ENCODE data around the gene EPHB2. TPM values are rescaled to one million over a fixed set of nuclear protein-coding genes. Genes with fewer than 3 reads are reported as not detected.
A peak's percentile ranks its signal among the peaks of the same experiment; 100 is the strongest.

EPHB2 gene
- total RNA-seq, 1 experiment from 2014 or later, result 0.45 TPM

DNA sequence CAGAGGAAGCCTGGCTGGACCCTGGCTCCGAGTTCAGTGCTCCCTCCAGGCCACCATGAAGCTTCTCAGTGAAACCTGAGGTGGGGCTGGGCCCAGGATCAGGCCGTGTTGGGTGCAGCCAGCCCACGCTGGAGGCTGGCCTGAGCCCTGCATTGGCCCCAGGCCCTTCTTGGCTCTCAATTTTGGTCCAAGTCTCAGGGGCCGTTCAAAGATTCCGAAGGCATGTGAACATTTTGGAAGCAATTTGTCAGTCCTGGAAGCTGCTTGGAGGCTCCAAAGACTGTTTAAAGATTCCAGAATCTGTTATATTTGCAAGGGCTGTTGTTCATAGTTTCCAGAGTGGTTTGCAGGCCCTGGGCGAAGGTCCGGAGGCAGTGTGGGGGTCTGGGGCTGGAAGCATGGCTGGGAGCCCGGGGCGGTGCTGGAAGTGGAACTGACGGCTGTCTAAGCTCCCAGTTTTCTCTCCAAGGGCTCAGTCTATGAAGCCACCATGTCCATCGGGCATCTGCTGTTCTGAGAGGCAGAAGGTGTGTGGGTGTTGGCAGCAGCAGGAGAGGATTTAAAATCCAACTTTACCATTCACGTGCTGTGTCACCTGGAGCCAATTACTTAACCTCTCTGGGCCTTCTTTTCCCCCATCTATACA is 104.9 kb downstream of the EPHB2 start:
- Histone ChIP-seq H3K9me3 (ENCODE audit: low read length) (no peaks in the 10 kb centered on the region), H3K4me2 (ENCODE audit: low read depth, low read length, poor library complexity, severe bottlenecking) (peak overlapping the region; percentile 13), H3K4me3 (ENCODE audit: low read length) (no peak overlapping the region), H3K9ac (ENCODE audit: low read length) (peak overlapping the region; percentile 46), H2AFZ (ENCODE audit: low read length) (no peak overlapping the region), H3K9me2 (replicated peaks; ENCODE audit: insufficient read depth, low read length) (no peaks in the 10 kb centered on the region), H3K4me1 (ENCODE audit: low read length) (peaks cover 72% of the 10 kb centered on the region), H4K20me1 (ENCODE audit: insufficient read depth, low read depth, low read length) (no peaks in the 10 kb centered on the region), H3K36me3 (ENCODE audit: insufficient read depth, low read length) (no peaks in the 10 kb centered on the region), H3K27ac (ENCODE audit: low read length) (peak overlapping the region; percentile 60; the same call in 1 of the 2 replicates), H3K27me3 (ENCODE audit: low read length) (no peaks in the 10 kb centered on the region), H3K79me2 (ENCODE audit: low read length) (no peaks in the 10 kb centered on the region)
- no peak for DNase-seq

DNA sequence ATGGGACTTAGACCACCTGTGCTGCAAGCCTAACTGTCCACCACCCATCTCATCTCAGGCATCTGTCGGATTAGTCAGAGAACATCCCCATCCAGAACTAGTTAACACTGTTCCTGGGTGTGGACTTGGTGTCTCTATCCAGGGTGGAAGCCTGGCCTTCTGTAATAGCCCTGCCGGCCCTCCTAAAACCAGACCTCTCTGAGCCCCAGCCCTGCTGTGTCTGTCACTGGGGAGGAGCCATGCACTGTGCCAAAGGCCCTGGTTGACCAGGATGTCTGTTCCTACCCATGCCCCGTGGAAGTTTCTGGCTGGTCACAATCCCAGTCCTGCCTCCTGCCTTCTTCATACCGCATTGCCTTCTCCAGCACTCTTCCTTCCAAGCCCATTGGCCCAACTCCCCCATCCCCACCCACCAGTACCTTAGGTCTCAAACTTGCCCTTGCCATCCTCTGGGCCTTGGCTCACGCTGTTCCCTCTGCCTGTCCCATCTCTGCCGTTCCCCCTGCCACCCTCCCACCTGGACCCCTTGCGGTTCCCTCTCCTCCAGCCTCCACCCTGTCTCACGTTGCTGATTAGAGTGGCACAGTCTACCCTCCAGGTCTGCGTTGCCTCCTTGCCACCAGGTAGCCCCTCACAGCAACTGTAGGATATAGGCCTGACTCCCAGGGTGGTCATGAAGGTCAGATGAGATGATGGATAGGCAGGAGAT is 105.6 kb downstream of the EPHB2 start:
- Histone ChIP-seq H3K9me2 (replicated peaks; ENCODE audit: insufficient read depth, low read length) (no peaks in the 10 kb centered on the region), H3K4me1 (ENCODE audit: low read length) (peaks cover 66% of the 10 kb centered on the region), H3K9ac (ENCODE audit: low read length) (peak overlapping the region; percentile 25; the same call in 1 of the 2 replicates), H2AFZ (ENCODE audit: low read length) (no peak overlapping the region), H3K79me2 (ENCODE audit: low read length) (no peaks in the 10 kb centered on the region), H3K9me3 (ENCODE audit: low read length) (no peaks in the 10 kb centered on the region), H4K20me1 (ENCODE audit: insufficient read depth, low read depth, low read length) (no peaks in the 10 kb centered on the region), H3K36me3 (ENCODE audit: insufficient read depth, low read length) (no peaks in the 10 kb centered on the region), H3K4me2 (ENCODE audit: low read depth, low read length, poor library complexity, severe bottlenecking) (no peak overlapping the region), H3K27ac (ENCODE audit: low read length) (no peak overlapping the region), H3K4me3 (ENCODE audit: low read length) (no peak overlapping the region), H3K27me3 (ENCODE audit: low read length) (no peaks in the 10 kb centered on the region)
- no peak for DNase-seq

DNA sequence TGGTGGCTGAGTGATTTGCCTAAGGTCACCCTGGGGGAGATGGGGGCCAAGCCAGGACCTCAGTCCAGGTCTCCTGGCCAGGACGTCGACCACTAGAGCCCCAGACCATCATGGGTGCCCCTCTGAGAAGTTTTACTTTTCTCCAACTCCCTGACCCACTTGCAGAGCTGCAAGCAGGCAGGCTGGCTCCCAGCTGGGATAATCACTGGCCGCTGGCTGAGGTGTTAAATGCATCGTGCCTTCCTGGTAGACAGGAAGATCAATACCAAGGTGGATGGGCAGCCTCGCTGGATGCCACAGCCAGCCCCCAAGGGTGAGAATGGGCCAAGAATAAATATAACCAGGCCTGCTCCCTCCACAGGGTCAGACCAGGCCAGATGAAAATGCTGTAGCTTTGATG is 106.2 kb downstream of the EPHB2 start:
- H3K9me2 ChIP-seq (replicated peaks; ENCODE audit: insufficient read depth, low read length), result no peaks in the 10 kb centered on the region
- H3K4me2 ChIP-seq (ENCODE audit: low read depth, low read length, poor library complexity, severe bottlenecking), result no peak overlapping the region
- no peaks in the 10 kb centered on the region for H3K79me2 ChIP-seq (ENCODE audit: low read length)
- no peaks in the 10 kb centered on the region for H3K27me3 ChIP-seq (ENCODE audit: low read length)
- no peak for DNase-seq
- peak overlapping the region; percentile 25; the same call in 1 of the 2 replicates for H3K9ac ChIP-seq (ENCODE audit: low read length)
- no peak overlapping the region for H3K4me3 ChIP-seq (ENCODE audit: low read length)
- no peak overlapping the region for H2AFZ ChIP-seq (ENCODE audit: low read length)
- no peaks in the 10 kb centered on the region for H4K20me1 ChIP-seq (ENCODE audit: insufficient read depth, low read depth, low read length)
- H3K9me3 ChIP-seq (ENCODE audit: low read length), result no peaks in the 10 kb centered on the region
- no peak overlapping the region for H3K27ac ChIP-seq (ENCODE audit: low read length)
- H3K4me1 ChIP-seq (ENCODE audit: low read length), result peaks cover 65% of the 10 kb centered on the region
- no peaks in the 10 kb centered on the region for H3K36me3 ChIP-seq (ENCODE audit: insufficient read depth, low read length)

DNA sequence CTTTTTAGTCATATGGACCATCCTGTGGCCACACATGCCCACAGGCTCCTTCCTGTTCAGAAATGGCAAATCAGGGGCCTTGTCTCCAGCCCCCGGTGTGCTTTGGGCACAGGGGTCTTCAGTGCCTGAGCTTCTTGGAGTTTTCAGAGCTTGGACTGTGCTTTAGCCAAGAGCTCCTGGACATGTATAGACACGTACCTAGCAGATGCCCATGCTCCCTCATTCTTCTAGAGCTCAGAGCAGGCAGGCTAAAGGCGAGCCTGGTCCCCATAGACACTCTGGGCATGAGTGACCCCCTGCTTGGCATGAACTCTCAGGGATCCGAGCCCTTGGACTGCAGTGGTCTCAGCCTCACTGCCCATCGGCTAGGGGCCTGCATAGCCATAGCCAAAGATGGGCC is 106.8 kb downstream of the EPHB2 start:
- H3K9ac ChIP-seq (ENCODE audit: low read length), result no peak overlapping the region
- no peak overlapping the region for H3K27ac ChIP-seq (ENCODE audit: low read length)

DNA sequence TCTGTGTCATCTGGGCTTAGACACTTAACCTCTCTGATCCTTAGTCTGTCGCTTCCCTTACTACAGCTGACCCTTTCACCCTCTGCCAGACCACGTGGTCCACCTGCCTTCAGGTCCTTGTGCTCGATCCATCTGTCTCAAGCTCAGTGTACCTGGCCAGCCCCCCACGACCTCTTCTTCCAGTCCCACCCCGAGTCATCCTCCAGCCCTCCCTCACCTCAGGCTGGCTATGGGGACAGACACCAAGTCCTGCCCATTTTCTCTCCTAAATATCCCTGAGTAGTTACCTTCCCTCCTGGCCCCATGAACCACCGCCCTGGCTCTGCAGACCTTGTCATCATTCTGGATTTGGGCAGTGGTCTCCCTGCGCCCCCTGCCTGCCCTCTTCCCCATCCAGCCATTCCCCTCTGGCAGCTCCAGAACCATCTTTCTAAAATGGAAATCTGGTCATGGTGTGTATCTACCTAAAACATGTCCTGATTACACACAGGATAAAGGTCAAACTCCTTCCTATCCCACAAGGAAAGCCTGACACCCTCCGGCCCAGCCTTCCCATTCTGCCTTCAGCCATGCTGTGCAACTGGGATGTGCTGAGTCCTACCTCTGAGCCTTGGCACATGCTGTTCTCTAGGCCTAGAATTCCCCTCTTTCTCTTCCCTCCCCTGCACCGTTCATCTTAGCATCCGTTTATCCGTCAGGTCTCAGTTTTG is 107.6 kb downstream of the EPHB2 start:
- no peaks in the 10 kb centered on the region for H3K36me3 ChIP-seq (ENCODE audit: insufficient read depth, low read length)
- no peaks in the 10 kb centered on the region for H4K20me1 ChIP-seq (ENCODE audit: insufficient read depth, low read depth, low read length)
- H3K27me3 ChIP-seq (ENCODE audit: low read length), result no peaks in the 10 kb centered on the region
- H3K4me2 ChIP-seq (ENCODE audit: low read depth, low read length, poor library complexity, severe bottlenecking), result peak overlapping the region; percentile 44
- no peak overlapping the region for H2AFZ ChIP-seq (ENCODE audit: low read length)
- no peaks in the 10 kb centered on the region for H3K9me2 ChIP-seq (replicated peaks; ENCODE audit: insufficient read depth, low read length)
- DNase-seq, result no peak
- H3K79me2 ChIP-seq (ENCODE audit: low read length), result no peaks in the 10 kb centered on the region
- no peak overlapping the region for H3K27ac ChIP-seq (ENCODE audit: low read length)
- H3K9ac ChIP-seq (ENCODE audit: low read length), result no peak overlapping the region; the same call in 1 of the 2 replicates
- H3K4me1 ChIP-seq (ENCODE audit: low read length), result peaks cover 64% of the 10 kb centered on the region
- H3K9me3 ChIP-seq (ENCODE audit: low read length), result no peaks in the 10 kb centered on the region
- H3K4me3 ChIP-seq (ENCODE audit: low read length), result no peak overlapping the region

More for the DNA sequence above, 106.8 kb downstream of the EPHB2 start:
- no peaks in the 10 kb centered on the region for H3K9me2 ChIP-seq (replicated peaks; ENCODE audit: insufficient read depth, low read length)
- H3K27me3 ChIP-seq (ENCODE audit: low read length), result no peaks in the 10 kb centered on the region
- no peaks in the 10 kb centered on the region for H4K20me1 ChIP-seq (ENCODE audit: insufficient read depth, low read depth, low read length)
- peaks cover 65% of the 10 kb centered on the region for H3K4me1 ChIP-seq (ENCODE audit: low read length)
- no peaks in the 10 kb centered on the region for H3K9me3 ChIP-seq (ENCODE audit: low read length)
- H3K4me3 ChIP-seq (ENCODE audit: low read length), result no peak overlapping the region
- H3K4me2 ChIP-seq (ENCODE audit: low read depth, low read length, poor library complexity, severe bottlenecking), result no peak overlapping the region
- no peak for DNase-seq
- H3K36me3 ChIP-seq (ENCODE audit: insufficient read depth, low read length), result no peaks in the 10 kb centered on the region
- no peak overlapping the region for H2AFZ ChIP-seq (ENCODE audit: low read length)
- no peaks in the 10 kb centered on the region for H3K79me2 ChIP-seq (ENCODE audit: low read length)

DNA sequence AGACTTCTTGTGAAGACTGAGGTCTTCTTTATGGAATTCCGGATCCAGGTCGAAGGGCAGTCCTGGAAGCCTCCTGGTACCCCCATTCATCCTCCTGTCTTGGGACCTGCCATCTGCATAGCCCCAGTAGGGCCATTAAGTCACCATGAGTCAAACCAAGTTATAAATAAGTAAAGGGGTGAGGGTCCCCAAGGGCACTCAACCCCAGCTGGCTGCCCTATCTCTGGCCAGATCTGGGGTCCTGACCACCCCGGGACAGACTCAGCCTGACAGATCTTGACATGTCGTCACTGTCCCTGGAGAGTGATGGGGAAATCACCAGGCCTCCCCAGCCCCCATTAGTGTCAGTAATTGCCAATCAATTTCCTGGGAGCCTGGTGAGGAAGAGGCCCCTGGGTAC is 108.7 kb downstream of the EPHB2 start:
- H3K9me3 ChIP-seq (ENCODE audit: low read length), result no peaks in the 10 kb centered on the region
- peaks cover 65% of the 10 kb centered on the region for H3K4me1 ChIP-seq (ENCODE audit: low read length)
- DNase-seq, result no peak
- H2AFZ ChIP-seq (ENCODE audit: low read length), result no peak overlapping the region
- H3K27me3 ChIP-seq (ENCODE audit: low read length), result no peaks in the 10 kb centered on the region
- peak overlapping the region; percentile 43 for H3K9ac ChIP-seq (ENCODE audit: low read length)
- no peaks in the 10 kb centered on the region for H3K79me2 ChIP-seq (ENCODE audit: low read length)
- H3K4me3 ChIP-seq (ENCODE audit: low read length), result peak overlapping the region; percentile 16; the same call in 1 of the 2 replicates
- H4K20me1 ChIP-seq (ENCODE audit: insufficient read depth, low read depth, low read length), result no peaks in the 10 kb centered on the region
- peak overlapping the region; percentile 44 for H3K4me2 ChIP-seq (ENCODE audit: low read depth, low read length, poor library complexity, severe bottlenecking)
- no peaks in the 10 kb centered on the region for H3K36me3 ChIP-seq (ENCODE audit: insufficient read depth, low read length)
- H3K27ac ChIP-seq (ENCODE audit: low read length), result no peak overlapping the region; the same call in 1 of the 2 replicates
- no peaks in the 10 kb centered on the region for H3K9me2 ChIP-seq (replicated peaks; ENCODE audit: insufficient read depth, low read length)

DNA sequence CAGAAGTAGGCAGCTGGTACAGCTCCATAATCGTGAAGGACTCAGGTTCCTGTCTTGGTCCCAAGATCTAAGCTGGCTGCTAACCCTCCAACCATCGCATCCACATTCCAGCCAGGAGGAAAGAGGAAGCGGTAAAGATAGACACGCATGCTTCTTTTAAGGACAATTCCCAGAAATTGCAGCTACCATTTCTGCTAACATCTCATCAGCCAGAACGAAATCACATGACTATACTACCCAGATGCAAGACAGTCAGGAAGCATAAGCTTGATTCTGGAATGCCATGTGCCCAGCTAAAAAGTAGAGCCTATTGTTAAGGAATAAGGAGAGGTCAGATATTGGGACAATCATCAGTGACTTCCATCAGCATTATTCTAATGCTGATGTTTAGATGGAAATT is 110.4 kb downstream of the EPHB2 start:
- Histone ChIP-seq H3K36me3 (ENCODE audit: insufficient read depth, low read length) (no peaks in the 10 kb centered on the region), H3K79me2 (ENCODE audit: low read length) (no peaks in the 10 kb centered on the region), H3K9me3 (ENCODE audit: low read length) (no peaks in the 10 kb centered on the region), H3K9me2 (replicated peaks; ENCODE audit: insufficient read depth, low read length) (no peaks in the 10 kb centered on the region), H3K4me1 (ENCODE audit: low read length) (peaks cover 65% of the 10 kb centered on the region), H3K27ac (ENCODE audit: low read length) (no peak overlapping the region), H3K4me2 (ENCODE audit: low read depth, low read length, poor library complexity, severe bottlenecking) (no peak overlapping the region), H3K27me3 (ENCODE audit: low read length) (no peaks in the 10 kb centered on the region), H3K4me3 (ENCODE audit: low read length) (no peak overlapping the region), H3K9ac (ENCODE audit: low read length) (no peak overlapping the region), H2AFZ (ENCODE audit: low read length) (no peak overlapping the region), H4K20me1 (ENCODE audit: insufficient read depth, low read depth, low read length) (no peaks in the 10 kb centered on the region)
- DNase-seq, result no peak

DNA sequence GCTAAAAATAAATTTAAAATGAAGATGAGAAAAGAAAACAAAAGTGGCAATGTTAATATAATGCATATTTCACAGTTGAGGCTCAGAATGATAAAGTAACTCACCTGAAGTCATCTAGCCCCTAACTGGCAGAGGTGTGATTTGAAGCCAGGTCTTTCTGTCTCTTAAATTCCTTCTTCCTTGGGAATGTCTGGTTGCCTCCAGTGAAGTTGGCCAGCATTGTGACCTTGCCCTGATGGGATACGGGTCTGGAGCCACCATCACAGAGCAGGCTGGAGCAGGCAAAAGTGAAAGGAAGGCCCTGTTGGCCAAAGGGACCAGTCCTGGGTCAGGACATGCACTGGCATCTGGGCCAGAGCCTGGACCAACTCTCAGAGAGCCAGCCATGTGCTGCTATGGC is 111.7 kb downstream of the EPHB2 start:
- Histone ChIP-seq H3K27ac (ENCODE audit: low read length) (no peak overlapping the region), H2AFZ (ENCODE audit: low read length) (no peak overlapping the region), H3K9me2 (replicated peaks; ENCODE audit: insufficient read depth, low read length) (no peaks in the 10 kb centered on the region), H3K36me3 (ENCODE audit: insufficient read depth, low read length) (no peaks in the 10 kb centered on the region), H3K27me3 (ENCODE audit: low read length) (no peaks in the 10 kb centered on the region), H3K9ac (ENCODE audit: low read length) (no peak overlapping the region), H3K79me2 (ENCODE audit: low read length) (no peaks in the 10 kb centered on the region), H4K20me1 (ENCODE audit: insufficient read depth, low read depth, low read length) (no peaks in the 10 kb centered on the region), H3K4me1 (ENCODE audit: low read length) (peaks cover 65% of the 10 kb centered on the region), H3K4me3 (ENCODE audit: low read length) (no peak overlapping the region), H3K4me2 (ENCODE audit: low read depth, low read length, poor library complexity, severe bottlenecking) (no peak overlapping the region), H3K9me3 (ENCODE audit: low read length) (no peaks in the 10 kb centered on the region)
- no peak for DNase-seq

Data from Karpas-422 (cell line).